ENCODE measurements around the gene DOK6. TPM values are rescaled to one million over a fixed set of nuclear protein-coding genes. Genes with fewer than 3 reads are reported as not detected.
"Not testable (repeated sequence)": the region's sequence is repeated elsewhere in the genome, so short reads cannot be mapped to it uniquely, and the experiment has no call there.

The DOK6 gene
- polyA plus RNA-seq, 1 donor = 3.7 TPM

GRCh38 chr18:69866212-69866611, 465.5 kb downstream of the DOK6 start:
- 100% methylated on average over 1 of the region's 4 CpGs for WGBS (ENCODE audit: insufficient coverage, low lambda C conversion rate)
- no peak for DNase-seq
- H3K27me3 ChIP-seq (ENCODE audit: control insufficient read depth, insufficient read depth, low read length) = no peaks in the 10 kb centered on the region
- H3K36me3 ChIP-seq (ENCODE audit: control insufficient read depth, insufficient read depth, low read length) = no peaks in the 10 kb centered on the region
- H3K9me3 ChIP-seq (ENCODE audit: control insufficient read depth, low read depth, low read length) = no peaks in the 10 kb centered on the region
- H3K27ac ChIP-seq (ENCODE audit: low read length) = no peak overlapping the region
- no peak overlapping the region for H3K4me3 ChIP-seq (ENCODE audit: low read length)
- H3K4me1 ChIP-seq (ENCODE audit: control insufficient read depth, insufficient read depth, low read length) = no peaks in the 10 kb centered on the region

DNA sequence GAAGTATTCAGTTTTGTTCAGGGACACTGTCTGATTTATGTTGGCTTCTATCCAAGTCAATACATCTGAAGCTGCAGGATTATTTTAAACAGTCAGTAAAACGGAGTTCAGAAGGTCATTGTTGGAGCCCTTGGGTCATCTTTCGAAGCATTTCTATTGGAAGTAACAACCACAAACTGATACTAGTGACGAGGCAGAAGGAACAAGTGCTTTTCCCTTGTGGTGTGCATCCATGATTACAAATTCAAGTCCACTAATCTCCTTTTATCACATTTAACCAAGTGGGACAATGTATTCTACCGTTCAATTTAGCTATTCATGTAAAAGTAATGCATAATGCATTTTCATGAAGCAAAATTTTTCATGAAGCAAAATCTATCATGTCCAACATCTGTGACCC, 470.0 kb downstream of the DOK6 start:
- no peaks in the 10 kb centered on the region for H3K4me1 ChIP-seq (ENCODE audit: control insufficient read depth, insufficient read depth, low read length)
- 85% methylated on average over 3 of the region's 4 CpGs for WGBS (ENCODE audit: insufficient coverage, low lambda C conversion rate)
- H3K9me3 ChIP-seq (ENCODE audit: control insufficient read depth, low read depth, low read length) = no peaks in the 10 kb centered on the region
- no peak for DNase-seq
- no peak overlapping the region for H3K27ac ChIP-seq (ENCODE audit: low read length)
- H3K27me3 ChIP-seq (ENCODE audit: control insufficient read depth, insufficient read depth, low read length) = no peaks in the 10 kb centered on the region
- H3K4me3 ChIP-seq (ENCODE audit: low read length) = no peak overlapping the region
- no peaks in the 10 kb centered on the region for H3K36me3 ChIP-seq (ENCODE audit: control insufficient read depth, insufficient read depth, low read length)

- H3K27me3 ChIP-seq (ENCODE audit: control insufficient read depth, insufficient read depth, low read length) = no peaks in the 10 kb centered on the region
- no peak overlapping the region for H3K27ac ChIP-seq (ENCODE audit: low read length)
- no peaks in the 10 kb centered on the region for H3K4me1 ChIP-seq (ENCODE audit: control insufficient read depth, insufficient read depth, low read length)
- 100% methylated on average over 1 of the region's 2 CpGs for WGBS (ENCODE audit: insufficient coverage, low lambda C conversion rate)
- no peaks in the 10 kb centered on the region for H3K36me3 ChIP-seq (ENCODE audit: control insufficient read depth, insufficient read depth, low read length)
- no peaks in the 10 kb centered on the region for H3K9me3 ChIP-seq (ENCODE audit: control insufficient read depth, low read depth, low read length)
- DNase-seq = no peak
- H3K4me3 ChIP-seq (ENCODE audit: low read length) = no peak overlapping the region
Observed at GRCh38 chr18:69871363-69871762, 470.7 kb downstream of the DOK6 start.

DNA sequence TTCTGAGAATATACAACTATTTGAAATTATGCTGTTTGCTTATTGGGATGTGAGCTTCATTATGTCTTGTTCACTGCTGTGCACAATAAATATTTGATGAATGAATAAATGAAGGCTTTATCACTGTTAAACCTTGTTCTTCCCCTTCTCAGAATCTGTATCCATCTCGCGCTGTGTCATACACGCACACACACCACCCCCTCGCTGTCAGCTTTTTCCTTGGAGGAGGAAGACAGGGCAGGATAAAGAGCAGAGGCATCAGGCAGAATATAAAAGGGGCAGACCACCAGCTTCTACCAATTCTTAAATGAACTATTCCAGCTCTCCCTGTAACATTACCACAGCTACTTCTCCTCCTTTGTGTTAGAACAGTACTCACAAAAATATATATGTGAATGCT, 472.0 kb downstream of the DOK6 start:
- H3K9me3 ChIP-seq (ENCODE audit: control insufficient read depth, low read depth, low read length) = no peaks in the 10 kb centered on the region
- no CpG with 5 or more reads among the region's 4 CpGs for WGBS (ENCODE audit: insufficient coverage, low lambda C conversion rate)
- H3K27ac ChIP-seq (ENCODE audit: low read length) = no peak overlapping the region
- DNase-seq = no peak
- H3K4me3 ChIP-seq (ENCODE audit: low read length) = no peak overlapping the region
- H3K4me1 ChIP-seq (ENCODE audit: control insufficient read depth, insufficient read depth, low read length) = no peaks in the 10 kb centered on the region
- H3K27me3 ChIP-seq (ENCODE audit: control insufficient read depth, insufficient read depth, low read length) = no peaks in the 10 kb centered on the region
- H3K36me3 ChIP-seq (ENCODE audit: control insufficient read depth, insufficient read depth, low read length) = no peaks in the 10 kb centered on the region

DNA sequence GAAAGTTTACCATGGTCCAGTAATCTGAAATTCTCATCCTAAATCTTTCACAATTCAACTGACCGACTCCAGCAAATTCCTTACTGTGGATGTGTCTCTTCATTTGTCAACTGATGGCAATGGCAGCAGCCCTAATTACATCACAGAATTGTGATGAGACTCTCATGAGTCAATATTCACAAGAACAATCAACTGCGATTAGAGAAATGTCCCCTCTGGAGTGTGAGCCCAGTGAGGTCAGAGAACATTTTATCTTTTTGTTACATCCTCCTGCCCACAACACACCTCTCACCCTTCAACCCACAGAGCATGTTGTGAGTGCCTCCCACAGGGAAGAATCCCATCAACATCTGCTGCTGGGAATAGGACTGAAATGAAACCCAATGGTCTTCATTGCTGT, 473.4 kb downstream of the DOK6 start:
- no peaks in the 10 kb centered on the region for H3K27me3 ChIP-seq (ENCODE audit: control insufficient read depth, insufficient read depth, low read length)
- H3K36me3 ChIP-seq (ENCODE audit: control insufficient read depth, insufficient read depth, low read length) = no peaks in the 10 kb centered on the region
- no peak overlapping the region for H3K4me3 ChIP-seq (ENCODE audit: low read length)
- no peak overlapping the region for H3K27ac ChIP-seq (ENCODE audit: low read length)
- DNase-seq = no peak
- no peaks in the 10 kb centered on the region for H3K4me1 ChIP-seq (ENCODE audit: control insufficient read depth, insufficient read depth, low read length)
- WGBS (ENCODE audit: insufficient coverage, low lambda C conversion rate) = no CpG with 5 or more reads among the region's 2 CpGs
- no peaks in the 10 kb centered on the region for H3K9me3 ChIP-seq (ENCODE audit: control insufficient read depth, low read depth, low read length)

GRCh38 chr18:69876490-69876889, 475.8 kb downstream of the DOK6 start:
- H3K4me3 ChIP-seq (ENCODE audit: low read length) = no peak overlapping the region
- no peaks in the 10 kb centered on the region for H3K9me3 ChIP-seq (ENCODE audit: control insufficient read depth, low read depth, low read length)
- H3K4me1 ChIP-seq (ENCODE audit: control insufficient read depth, insufficient read depth, low read length) = no peaks in the 10 kb centered on the region
- no CpG with 5 or more reads among the region's 3 CpGs for WGBS (ENCODE audit: insufficient coverage, low lambda C conversion rate)
- no peak for DNase-seq
- no peak overlapping the region for H3K27ac ChIP-seq (ENCODE audit: low read length)
- H3K36me3 ChIP-seq (ENCODE audit: control insufficient read depth, insufficient read depth, low read length) = no peaks in the 10 kb centered on the region
- no peaks in the 10 kb centered on the region for H3K27me3 ChIP-seq (ENCODE audit: control insufficient read depth, insufficient read depth, low read length)

DNA sequence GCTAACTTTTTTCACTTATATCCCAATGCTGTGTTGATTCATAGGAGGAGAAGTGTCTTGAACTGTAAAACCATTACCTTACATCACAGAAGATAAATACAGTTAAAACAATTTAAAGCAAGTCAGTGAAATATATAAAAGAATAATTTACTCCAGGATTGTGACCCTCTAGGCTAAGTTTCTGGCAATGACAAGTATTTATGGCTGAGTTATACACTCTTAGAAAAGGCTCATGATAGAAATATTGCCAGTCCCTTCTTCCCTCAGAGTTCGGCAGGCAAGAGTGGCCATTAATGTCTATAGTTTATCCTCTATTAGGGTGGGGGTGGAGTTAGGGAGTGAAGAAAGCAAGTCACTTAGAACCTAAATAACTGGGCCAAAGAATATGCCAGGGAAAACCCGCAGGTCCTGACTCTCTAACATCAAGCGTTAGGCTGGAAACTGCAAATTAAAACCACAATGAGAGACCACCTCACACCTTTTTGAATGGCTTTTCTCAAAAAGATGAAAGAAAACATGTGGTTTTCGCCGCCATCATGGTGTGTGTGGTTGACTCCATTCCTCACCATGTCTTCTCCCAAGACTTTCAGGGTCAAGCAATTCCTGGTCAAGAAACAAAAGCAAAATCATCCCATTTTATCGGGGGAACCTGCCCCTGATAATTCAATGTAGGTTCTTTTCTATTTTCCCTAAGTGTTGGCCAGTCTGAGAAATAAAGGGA, 477.7 kb downstream of the DOK6 start:
- Histone ChIP-seq H3K27ac (ENCODE audit: low read length) (no peak overlapping the region), H3K9me3 (ENCODE audit: control insufficient read depth, low read depth, low read length) (no peaks in the 10 kb centered on the region), H3K27me3 (ENCODE audit: control insufficient read depth, insufficient read depth, low read length) (no peaks in the 10 kb centered on the region), H3K4me1 (ENCODE audit: control insufficient read depth, insufficient read depth, low read length) (no peaks in the 10 kb centered on the region), H3K36me3 (ENCODE audit: control insufficient read depth, insufficient read depth, low read length) (no peaks in the 10 kb centered on the region), H3K4me3 (ENCODE audit: low read length) (no peak overlapping the region)
- no peak for DNase-seq
- WGBS (ENCODE audit: insufficient coverage, low lambda C conversion rate) = no CpG with 5 or more reads among the region's 6 CpGs

- not testable (repeated sequence) for H3K36me3 ChIP-seq (ENCODE audit: control insufficient read depth, insufficient read depth, low read length); H3K4me3 ChIP-seq (ENCODE audit: low read length); H3K27me3 ChIP-seq (ENCODE audit: control insufficient read depth, insufficient read depth, low read length); H3K27ac ChIP-seq (ENCODE audit: low read length); H3K4me1 ChIP-seq (ENCODE audit: control insufficient read depth, insufficient read depth, low read length); DNase-seq; H3K9me3 ChIP-seq (ENCODE audit: control insufficient read depth, low read depth, low read length)
- 83% methylated on average over 1 of the region's 3 CpGs for WGBS (ENCODE audit: insufficient coverage, low lambda C conversion rate)
Observed at GRCh38 chr18:69879051-69879450, 478.4 kb downstream of the DOK6 start.

DNA sequence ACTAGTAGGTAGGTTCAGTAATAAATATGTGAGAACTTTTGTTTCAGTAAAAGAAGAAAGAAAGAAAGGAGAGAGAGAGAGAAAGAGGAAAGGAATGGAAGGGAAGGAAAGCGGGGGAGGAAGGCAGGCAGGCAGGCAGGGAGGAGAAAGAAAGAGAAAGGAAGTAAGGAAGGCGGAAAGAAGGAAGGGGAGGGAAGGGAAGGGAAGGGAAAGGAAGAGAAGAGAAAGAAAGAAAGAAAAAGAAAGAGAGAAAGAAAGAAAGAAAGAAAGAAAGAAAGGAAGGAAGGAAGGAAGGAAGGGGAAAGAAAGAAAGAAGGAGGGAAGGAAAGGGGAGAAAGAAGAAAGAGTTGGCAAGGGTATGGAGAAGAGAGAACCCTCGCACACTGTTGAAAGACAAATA, 479.4 kb downstream of the DOK6 start:
- no peak for DNase-seq
- Histone ChIP-seq H3K27ac (ENCODE audit: low read length) (no peak overlapping the region), H3K27me3 (ENCODE audit: control insufficient read depth, insufficient read depth, low read length) (no peaks in the 10 kb centered on the region), H3K36me3 (ENCODE audit: control insufficient read depth, insufficient read depth, low read length) (no peaks in the 10 kb centered on the region), H3K4me1 (ENCODE audit: control insufficient read depth, insufficient read depth, low read length) (no peaks in the 10 kb centered on the region), H3K9me3 (ENCODE audit: control insufficient read depth, low read depth, low read length) (no peaks in the 10 kb centered on the region), H3K4me3 (ENCODE audit: low read length) (no peak overlapping the region)
- WGBS (ENCODE audit: insufficient coverage, low lambda C conversion rate) = 96% methylated on average over 2 of the region's 3 CpGs

DNA sequence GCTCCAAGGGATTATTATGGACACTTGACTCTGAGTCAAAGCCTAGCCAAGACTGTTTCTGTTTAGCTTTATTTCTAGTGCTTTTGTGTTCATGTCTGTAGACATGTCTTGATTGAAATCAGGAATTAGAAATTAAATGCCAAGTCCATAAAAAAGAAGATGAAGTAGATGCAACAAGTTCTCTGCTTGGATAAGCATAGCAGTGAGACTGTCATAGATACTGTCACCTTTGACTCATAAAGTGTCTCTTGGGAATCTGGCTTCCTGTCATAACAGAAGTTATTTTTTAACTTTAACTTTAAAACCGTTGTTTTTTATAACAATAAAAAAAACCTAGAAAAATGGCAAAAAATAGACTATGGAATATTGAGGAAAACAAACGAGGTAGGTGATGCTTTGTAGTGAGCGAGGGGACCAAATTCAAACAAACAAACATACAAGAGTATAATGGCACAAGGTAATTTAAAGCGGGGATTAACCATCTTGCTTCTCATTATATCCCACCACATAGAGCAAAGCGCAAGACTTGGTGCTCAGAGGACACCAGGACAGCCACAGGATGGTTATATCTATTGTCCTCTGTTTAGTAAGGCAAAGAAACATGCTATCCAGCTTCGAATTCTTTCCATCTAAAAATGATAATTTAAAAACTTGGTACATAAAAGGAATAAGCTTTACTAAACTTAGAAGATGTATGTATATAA, 482.4 kb downstream of the DOK6 start:
- WGBS (ENCODE audit: insufficient coverage, low lambda C conversion rate) = 81% methylated on average over 2 of the region's 6 CpGs
- H3K27ac ChIP-seq (ENCODE audit: low read length) = no peak overlapping the region

GRCh38 chr18:69883781-69884180, 483.1 kb downstream of the DOK6 start:
- Histone ChIP-seq H3K36me3 (ENCODE audit: control insufficient read depth, insufficient read depth, low read length) (no peaks in the 10 kb centered on the region), H3K9me3 (ENCODE audit: control insufficient read depth, low read depth, low read length) (no peaks in the 10 kb centered on the region), H3K27me3 (ENCODE audit: control insufficient read depth, insufficient read depth, low read length) (no peaks in the 10 kb centered on the region), H3K27ac (ENCODE audit: low read length) (no peak overlapping the region), H3K4me3 (ENCODE audit: low read length) (no peak overlapping the region), H3K4me1 (ENCODE audit: control insufficient read depth, insufficient read depth, low read length) (no peaks in the 10 kb centered on the region)
- 0% methylated on average over 1 of the region's 3 CpGs for WGBS (ENCODE audit: insufficient coverage, low lambda C conversion rate)
- no peak for DNase-seq

More for the DNA sequence above, 482.4 kb downstream of the DOK6 start:
- Histone ChIP-seq H3K27me3 (ENCODE audit: control insufficient read depth, insufficient read depth, low read length) (no peaks in the 10 kb centered on the region), H3K4me1 (ENCODE audit: control insufficient read depth, insufficient read depth, low read length) (no peaks in the 10 kb centered on the region), H3K4me3 (ENCODE audit: low read length) (no peak overlapping the region), H3K9me3 (ENCODE audit: control insufficient read depth, low read depth, low read length) (no peaks in the 10 kb centered on the region), H3K36me3 (ENCODE audit: control insufficient read depth, insufficient read depth, low read length) (no peaks in the 10 kb centered on the region)
- DNase-seq = no peak

All from large intestine (tissue), 3 donors.